Measurements from ENCODE around the gene TEAD4. TPM values are rescaled to one million over a fixed set of nuclear protein-coding genes. Genes with fewer than 3 reads are reported as not detected.

The TEAD4 gene
- total RNA-seq, 1 experiment from 2014 or later = 47.7 TPM

- no peaks in the 10 kb centered on the region for H3K4me1 ChIP-seq (replicated peaks; ENCODE audit: insufficient read depth)
- intact Hi-C loops (cut with micrococcal nuclease; ENCODE audit: unreplicated experiment) = loop anchor here (5.0 kb wide), 1 partner anchor 67 kb away; the partner anchor contains the start of genes FOXM1 and RHNO1
- H3K9me2 ChIP-seq (ENCODE audit: insufficient read depth) = no peaks in the 10 kb centered on the region
- H3F3A ChIP-seq (ENCODE audit: insufficient read depth, low read depth) = peaks cover 4% of the 10 kb centered on the region; the same call in 1 of the 2 replicates
- TF ChIP-seq EZH2 (IDR thresholded peaks at IDR 0.05; ENCODE audit: low read depth) = no peak
- TF ChIP-seq CTCF (conservative IDR thresholded peaks at IDR 0.05) = peak; percentile 95
- no peak overlapping the region for H3K27ac ChIP-seq
- H2AFZ ChIP-seq = peak overlapping the region; percentile 81
- peak overlapping the region; percentile 69 for H3K4me2 ChIP-seq
- H3K79me2 ChIP-seq (ENCODE audit: low read depth) = no peaks in the 10 kb centered on the region
- H3K9me3 ChIP-seq (ENCODE audit: insufficient read depth, low read depth) = no peaks in the 10 kb centered on the region
- BruUV-seq (replicated peaks) = no TSS peak
- peak; percentile 60 to 81 for DNase-seq
- POLR2A ChIA-PET (ENCODE audit: unreplicated experiment) = no interaction called here
- peak overlapping the region; percentile 45; the same call in 1 of the 2 replicates for H3K4me3 ChIP-seq
- no peaks in the 10 kb centered on the region for H3K27me3 ChIP-seq (ENCODE audit: insufficient read depth, low read depth)
- no peaks in the 10 kb centered on the region for H4K20me1 ChIP-seq (ENCODE audit: insufficient read depth)
- CTCF ChIA-PET = interaction anchor here (0.6 to 1.1 kb wide), 4 partner anchors 19 to 66 kb away, joined by 3 to 6 read pairs (median 4); partner anchors contain the start of gene TULP3
- H3K36me3 ChIP-seq (ENCODE audit: low read depth) = no peaks in the 10 kb centered on the region
These were observed 14.7 kb upstream of the TEAD4 start for GRCh38 chr12:2944401-2945047.

- intact Hi-C loops (cut with micrococcal nuclease; ENCODE audit: unreplicated experiment) = no loop called here
- BruUV-seq (replicated peaks) = no TSS peak
- DNase-seq = no peak
- H2AFZ ChIP-seq = no peak overlapping the region
- no peaks in the 10 kb centered on the region for H3K27me3 ChIP-seq (ENCODE audit: insufficient read depth, low read depth)
- no peaks in the 10 kb centered on the region for H3K9me3 ChIP-seq (ENCODE audit: insufficient read depth, low read depth)
- CTCF ChIA-PET = no interaction called here
- no peak overlapping the region for H3K4me3 ChIP-seq
- H3K4me1 ChIP-seq (replicated peaks; ENCODE audit: insufficient read depth) = no peaks in the 10 kb centered on the region
- no peaks in the 10 kb centered on the region for H3K79me2 ChIP-seq (ENCODE audit: low read depth)
- no peak overlapping the region for H3K4me2 ChIP-seq
- no peak overlapping the region for H3K27ac ChIP-seq
- no peaks in the 10 kb centered on the region; the same call in 1 of the 2 replicates for H3F3A ChIP-seq (ENCODE audit: insufficient read depth, low read depth)
- no peaks in the 10 kb centered on the region for H3K36me3 ChIP-seq (ENCODE audit: low read depth)
- TF ChIP-seq EZH2 (IDR thresholded peaks at IDR 0.05; ENCODE audit: low read depth) = no peak
- no peak for TF ChIP-seq CTCF (conservative IDR thresholded peaks at IDR 0.05)
- no peaks in the 10 kb centered on the region for H4K20me1 ChIP-seq (ENCODE audit: insufficient read depth)
- POLR2A ChIA-PET (ENCODE audit: unreplicated experiment) = interaction anchor here (0.6 to 0.9 kb wide), 3 partner anchors 64 to 226 kb away, joined by 3 to 4 read pairs (median 4); partner anchors contain the start of gene FOXM1
- no peaks in the 10 kb centered on the region for H3K9me2 ChIP-seq (ENCODE audit: insufficient read depth)
These were observed 9.8 kb upstream of the TEAD4 start for GRCh38 chr12:2949411-2949810.

- Histone ChIP-seq H3K27ac (no peak overlapping the region), H3K4me3 (no peak overlapping the region), H3K4me2 (no peak overlapping the region), H2AFZ (no peak overlapping the region), H3F3A (ENCODE audit: insufficient read depth, low read depth) (peaks cover 31% of the 10 kb centered on the region), H3K79me2 (ENCODE audit: low read depth) (peaks cover 11% of the 10 kb centered on the region), H3K4me1 (replicated peaks; ENCODE audit: insufficient read depth) (peaks cover 24% of the 10 kb centered on the region), H4K20me1 (ENCODE audit: insufficient read depth) (no peaks in the 10 kb centered on the region; the same call in 1 of the 2 replicates), H3K27me3 (ENCODE audit: insufficient read depth, low read depth) (no peaks in the 10 kb centered on the region), H3K9me3 (ENCODE audit: insufficient read depth, low read depth) (no peaks in the 10 kb centered on the region), H3K36me3 (ENCODE audit: low read depth) (no peaks in the 10 kb centered on the region), H3K9me2 (ENCODE audit: insufficient read depth) (no peaks in the 10 kb centered on the region)
- DNase-seq = no peak
- ChIA-PET CTCF (no interaction called here), POLR2A (ENCODE audit: unreplicated experiment) (no interaction called here)
- BruUV-seq (replicated peaks) = no TSS peak
- TF ChIP-seq CTCF (conservative IDR thresholded peaks at IDR 0.05) (no peak), EZH2 (IDR thresholded peaks at IDR 0.05; ENCODE audit: low read depth) (no peak)
- intact Hi-C loops (cut with micrococcal nuclease; ENCODE audit: unreplicated experiment) = no loop called here
These were observed 3.3 kb upstream of the TEAD4 start for GRCh38 chr12:2955888-2956287.

All from PC-9 (cell line).